A549 treated with Mapracorat at 1 μM for 4 hours (cell line): Measurements from ENCODE around the gene FBXO5. TPM values are rescaled to one million over a fixed set of nuclear protein-coding genes. Genes with fewer than 3 reads are reported as not detected.

Source experiments
- total RNA-seq: library from RNA; stranded (reverse); fragments of 200-300 nt; extraction: Qiagen RNA extraction; gene quantifications from 5 replicates; pipeline ENCODE4 v1.2.3, GENCODE V29; 2022

The FBXO5 gene
- total RNA-seq: 19.4 to 21.4 TPM (median 20.3 TPM) in 5 replicates

GRCh38 chr6:152982904-152983636, at the start of gene FBXO5:
Gene FBXO5, minus strand, starts transcription at chr6:152983041. Its CDS starts 82 bp downstream, at chr6:152982959.

GRCh38 chr6:153002613-153003365, 19.9 kb upstream of the FBXO5 start, which contains the start of gene MTRF1L:
Gene MTRF1L, minus strand, starts transcription at chr6:153002709. Its CDS starts 24 bp downstream, at chr6:153002685.

Other genes starting within 250 kb of the FBXO5 start
- gene VIP, start 232.2 kb downstream of the FBXO5 start, total RNA-seq: not detected in 5 replicates
- 14.3 to 18.2 TPM (median 16.6 TPM) in 5 replicates for gene MTRF1L, start 19.7 kb upstream of the FBXO5 start, total RNA-seq
- gene RGS17, start 148.2 kb upstream of the FBXO5 start, total RNA-seq: 5.1 to 7.4 TPM (median 6.5 TPM) in 5 replicates